ENCODE results near the gene CA5B.
"Not testable (repeated sequence)": the region's sequence is repeated elsewhere in the genome, so short reads cannot be mapped to it uniquely, and the experiment has no call there.

CA5B gene

DNA sequence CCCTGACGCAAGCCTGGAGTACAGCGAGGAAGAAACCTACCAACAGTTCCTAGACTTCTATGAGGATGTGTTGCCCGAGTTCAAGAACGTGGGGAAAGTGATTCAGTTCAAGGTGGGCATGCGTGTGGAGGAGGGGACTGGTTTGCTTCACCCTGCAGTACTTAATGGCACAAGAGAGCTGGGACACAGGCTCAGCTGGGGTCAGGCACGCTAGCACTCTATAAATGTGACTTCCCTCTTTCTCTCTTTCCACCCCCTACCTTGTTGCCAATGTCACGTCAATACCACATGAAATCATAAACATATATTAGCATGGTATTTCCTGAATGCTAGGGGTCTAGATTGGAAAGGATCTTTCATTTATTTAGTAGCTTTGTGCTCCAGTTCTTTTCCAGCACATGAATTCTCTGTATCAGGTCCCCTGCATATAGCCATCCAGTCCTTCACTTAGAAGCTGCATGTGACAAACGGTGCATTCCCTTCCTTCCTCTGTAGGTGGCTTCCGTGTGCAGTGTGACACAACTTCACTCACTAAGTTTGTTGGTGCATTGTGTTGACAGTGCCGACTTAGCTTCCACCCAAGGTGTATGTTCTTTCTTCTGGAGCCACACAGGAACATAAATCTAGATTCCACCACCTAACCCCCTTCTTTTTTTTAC is 77.8 kb downstream of the CA5B start:
- no peak for DNase-seq

DNA sequence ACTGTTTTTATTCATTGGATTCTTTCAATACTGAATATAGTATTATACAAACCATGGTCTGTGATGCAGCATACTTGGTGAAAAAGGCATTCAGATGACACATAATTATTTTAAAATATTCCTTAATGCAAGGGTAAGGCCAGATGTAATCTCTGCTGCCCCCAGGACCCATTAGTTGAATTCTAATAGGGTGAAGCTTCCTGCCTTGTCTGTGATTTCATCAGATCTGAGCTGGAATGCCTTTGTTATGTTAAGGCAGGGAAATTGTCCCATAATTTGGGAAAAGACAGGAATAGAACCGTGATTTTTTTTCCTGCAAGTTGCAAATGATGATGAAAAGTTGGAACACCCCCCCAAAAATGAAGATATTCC is 78.4 kb downstream of the CA5B start:
- DNase-seq, result no peak

DNA sequence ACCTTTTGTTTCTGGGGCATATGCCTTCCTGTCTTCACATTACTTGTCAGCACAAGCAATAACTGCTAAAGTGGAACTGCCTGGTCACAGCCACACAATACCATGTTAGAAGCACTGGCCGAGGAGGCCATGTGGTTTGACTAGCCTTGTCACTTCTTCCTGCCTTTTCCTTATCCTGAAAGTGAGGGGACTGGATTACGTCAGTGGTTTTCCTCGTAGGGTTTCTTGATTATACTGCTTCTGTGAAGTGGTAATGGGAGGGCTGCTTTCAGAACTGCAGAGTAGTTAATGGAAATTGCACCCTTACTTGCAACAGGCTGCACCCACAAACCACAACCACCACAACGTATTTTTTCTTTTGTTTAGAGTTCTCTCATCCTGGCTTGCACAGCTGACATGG is 78.8 kb downstream of the CA5B start:
- no peak for DNase-seq

DNA sequence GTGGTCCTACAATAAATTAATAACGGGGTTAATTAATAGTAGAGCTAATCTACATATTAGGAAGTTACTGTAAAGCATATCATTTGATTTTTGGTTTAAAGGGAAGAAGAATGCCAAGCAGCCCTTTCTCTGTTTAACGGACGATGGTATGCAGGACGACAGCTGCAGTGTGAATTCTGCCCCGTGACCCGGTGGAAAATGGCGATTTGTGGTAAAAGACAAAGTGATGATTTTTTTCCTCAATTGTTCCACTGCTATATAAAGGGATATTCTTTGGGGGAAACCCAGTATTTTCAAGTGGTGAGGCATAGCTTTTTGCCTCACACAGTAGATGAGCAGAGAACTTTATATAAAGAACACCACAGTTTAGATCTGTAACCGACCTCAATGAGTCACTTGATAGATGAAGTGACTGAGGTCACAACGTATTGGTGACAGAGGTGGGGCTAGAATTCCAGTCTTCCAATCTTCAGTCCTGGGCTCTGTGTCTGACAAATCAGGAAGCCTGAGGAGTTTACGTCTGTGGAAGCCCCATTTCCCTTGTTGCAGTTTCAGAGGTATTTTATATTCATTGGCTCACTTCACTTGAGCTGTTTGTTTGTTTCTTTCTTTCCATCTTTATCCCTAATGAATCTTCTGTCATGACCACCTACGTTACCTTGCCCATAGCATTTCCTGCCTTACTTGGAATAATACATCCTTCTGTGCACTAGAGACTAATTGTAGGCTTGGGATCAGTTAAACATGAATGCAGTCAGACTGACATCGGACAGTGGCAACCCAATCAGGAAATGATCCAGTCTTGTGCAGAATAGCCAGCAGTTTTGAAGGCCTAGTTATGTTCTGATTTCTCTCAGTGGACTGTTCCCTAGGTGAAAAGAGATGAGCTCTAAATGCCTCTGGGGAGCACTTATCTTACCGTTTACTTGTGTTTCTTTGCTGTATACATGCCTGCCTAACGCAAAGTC is 82.3 kb downstream of the CA5B start:
- no peak for DNase-seq

DNA sequence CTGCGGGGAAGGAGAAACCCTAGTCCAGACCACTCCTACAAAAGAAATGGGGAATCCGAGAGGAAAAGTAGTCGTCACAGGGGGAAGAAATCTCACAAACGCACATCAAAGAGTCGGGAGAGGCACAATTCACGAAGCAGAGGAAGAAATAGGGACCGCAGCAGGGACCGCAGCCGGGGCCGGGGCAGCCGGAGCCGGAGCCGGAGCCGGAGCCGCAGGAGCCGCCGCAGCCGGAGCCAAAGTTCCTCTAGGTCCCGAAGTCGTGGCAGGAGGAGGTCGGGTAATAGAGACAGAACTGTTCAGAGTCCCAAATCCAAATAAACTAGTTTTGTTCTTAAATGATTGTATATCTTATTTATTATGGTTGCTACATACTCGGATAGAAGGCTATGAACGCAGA is 84.9 kb downstream of the CA5B start:
- no peak for DNase-seq

DNA sequence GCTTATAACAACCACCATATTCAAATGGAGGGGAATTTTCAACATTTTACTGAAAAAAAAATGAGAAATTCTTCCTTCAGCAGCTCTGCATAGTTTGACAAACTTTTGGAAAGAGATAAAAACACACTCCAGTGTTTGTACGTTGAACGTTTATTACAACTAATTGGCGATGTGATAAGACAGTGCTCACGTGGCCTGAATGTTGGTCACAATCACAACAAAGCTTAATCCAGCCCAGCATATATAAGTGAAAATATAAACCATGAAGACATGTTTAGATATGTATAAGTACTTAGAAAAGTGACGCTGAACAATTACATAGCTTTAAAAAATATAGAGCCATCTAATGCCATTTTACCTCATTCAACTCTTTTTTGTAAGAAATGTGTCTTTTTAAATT is 87.9 kb downstream of the CA5B start:
- DNase-seq, result no peak

DNA sequence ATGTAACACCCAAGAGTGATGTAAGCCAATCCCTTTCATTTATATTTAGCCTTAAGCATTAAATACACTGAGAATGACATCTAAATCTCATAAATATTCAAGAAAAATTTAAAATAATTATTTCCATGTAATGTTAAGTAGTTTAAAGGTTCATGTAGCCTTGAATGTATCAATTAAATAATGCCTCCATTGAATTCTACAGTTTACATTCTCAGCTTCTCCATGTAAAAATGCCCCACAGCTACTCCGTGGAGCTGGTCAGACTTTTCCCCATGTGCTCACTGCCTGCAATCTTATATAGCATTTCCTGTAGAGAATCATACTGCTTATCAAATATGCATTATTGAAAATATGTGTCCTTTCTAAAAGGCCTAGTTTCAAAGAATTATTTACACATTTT is 91.1 kb downstream of the CA5B start:
- no peak for DNase-seq

DNA sequence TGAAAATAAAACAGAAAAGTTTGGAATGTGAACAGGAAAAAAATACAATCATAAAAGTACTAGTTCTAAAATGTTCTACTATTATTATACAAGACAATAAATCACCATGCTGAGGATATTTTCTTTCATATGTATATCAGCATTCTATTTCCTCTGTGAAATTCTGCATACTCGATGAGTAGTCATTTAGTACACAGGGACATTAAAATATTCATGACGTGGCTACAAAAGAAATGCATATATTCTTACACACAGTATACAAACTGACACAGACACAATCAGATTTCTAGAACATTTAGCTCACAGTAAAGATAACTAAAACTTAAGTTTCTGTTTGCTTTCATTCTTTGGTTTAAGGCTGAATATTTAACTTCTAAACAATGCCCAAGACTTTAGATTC is 93.3 kb downstream of the CA5B start:
- not testable (repeated sequence) for DNase-seq

DNA sequence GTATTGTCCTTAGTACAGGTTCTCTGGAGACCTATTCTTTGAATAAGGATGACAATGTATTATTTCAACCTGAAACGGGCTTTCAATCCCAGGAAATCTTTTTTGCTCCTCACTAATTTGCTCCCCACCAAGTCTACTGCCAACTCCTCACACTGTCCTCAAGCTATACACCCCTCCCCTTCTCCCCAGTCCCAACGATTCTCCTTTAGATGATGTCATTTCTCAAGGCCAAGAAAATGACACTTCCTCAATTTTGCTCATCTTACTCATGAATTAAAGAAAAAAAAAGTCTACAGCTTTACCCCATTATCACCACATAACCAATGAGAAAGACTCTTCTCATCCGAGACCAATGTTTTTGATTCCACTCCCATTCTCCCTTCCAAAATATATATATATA is 96.0 kb downstream of the CA5B start:
- DNase-seq, result no peak

DNA sequence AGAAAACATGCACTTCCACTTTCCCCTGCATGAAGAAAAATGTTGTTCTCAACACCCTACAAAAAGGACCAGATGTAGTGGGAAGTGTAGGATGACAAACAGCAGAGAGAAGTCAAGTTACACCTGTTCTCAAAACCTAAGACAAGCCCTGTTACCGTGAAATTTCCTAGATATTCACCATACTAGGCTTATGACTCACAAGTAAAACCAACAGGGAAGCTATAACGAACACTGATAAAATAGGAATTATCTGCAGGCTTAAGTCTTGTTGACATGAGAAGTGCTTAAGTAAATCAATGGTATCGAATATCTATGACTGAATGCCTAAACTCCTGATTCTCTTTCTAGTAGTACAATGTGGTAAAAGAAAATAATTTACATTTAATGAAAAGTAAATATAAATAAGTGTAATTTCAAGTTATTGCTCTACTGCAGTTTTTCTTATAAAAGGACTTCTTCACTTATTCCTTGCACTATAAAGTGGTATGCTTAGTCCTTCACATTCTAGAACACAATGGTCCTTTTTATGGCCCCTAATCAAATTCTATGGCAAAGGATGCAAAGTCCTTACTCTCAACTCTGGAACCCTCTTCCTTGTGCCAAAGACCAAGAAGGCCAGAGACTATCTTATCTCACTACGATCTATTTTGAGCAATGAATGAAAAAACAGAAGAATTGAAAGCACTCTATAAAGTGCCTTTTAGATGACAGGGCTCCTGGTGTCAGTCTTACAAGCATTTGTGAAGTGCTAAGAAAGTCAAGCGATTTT is 96.9 kb downstream of the CA5B start:
- DNase-seq, result no peak

All from activated effector memory CD4-positive, alpha-beta T cell treated with Interleukin-2 at 50 U/mL for 16 hours (primary cell).